H9 (cell line): Measurements from ENCODE around the gene ANAPC13. TPM values are rescaled to one million over a fixed set of nuclear protein-coding genes. Genes with fewer than 3 reads are reported as not detected.

ENCODE experiments used
- DNase-seq: peaks from one replicate; pipeline ENCODE4 v3.0.0-alpha.2; 2017
- H2AFZ ChIP-seq: one replicate; pipeline ENCODE4 v1.6.1; 2013; ENCODE audit warnings: mild to moderate bottlenecking, low read length, control low read depth, moderate library complexity
- H2AK5ac ChIP-seq: 2 replicates; pipeline ENCODE4 v1.6.1; 2013; ENCODE audit warnings: low read length, control low read depth, mixed read lengths; ENCODE audit not compliant: insufficient read length
- H2BK120ac ChIP-seq: one replicate; pipeline ENCODE4 v1.6.1; 2013; ENCODE audit warnings: low read depth, mild to moderate bottlenecking, low read length, control low read depth, inconsistent platforms; ENCODE audit not compliant: poor library complexity, severe bottlenecking
- H2BK12ac ChIP-seq: 2 replicates; pipeline ENCODE4 v1.6.1; 2013; ENCODE audit warnings: low read length, control low read depth, mixed read lengths, low read depth; ENCODE audit not compliant: insufficient read length
- H2BK15ac ChIP-seq: 2 replicates; pipeline ENCODE4 v1.6.1; 2013; ENCODE audit warnings: low read depth, low read length, control low read depth
- H2BK20ac ChIP-seq: one replicate; pipeline ENCODE4 v1.6.1; 2013; ENCODE audit warnings: low read depth, mild to moderate bottlenecking, low read length, control low read depth, inconsistent platforms; ENCODE audit not compliant: poor library complexity, severe bottlenecking
- H2BK5ac ChIP-seq: 2 replicates; pipeline ENCODE4 v1.6.1; 2013; ENCODE audit warnings: low read length, control low read depth, mixed read lengths; ENCODE audit not compliant: insufficient read length
- H3K14ac ChIP-seq: 2 replicates; pipeline ENCODE4 v1.6.1; 2013; ENCODE audit warnings: low read length, control low read depth; ENCODE audit not compliant: insufficient read depth
- H3K18ac ChIP-seq: 2 replicates; pipeline ENCODE4 v1.6.1; 2013; ENCODE audit warnings: low read depth, mild to moderate bottlenecking, mixed read lengths, low read length, control low read depth; ENCODE audit not compliant: insufficient read length
- H3K23ac ChIP-seq: 2 replicates; pipeline ENCODE4 v1.6.1; 2013; ENCODE audit warnings: low read length, control low read depth, mixed read lengths, low read depth; ENCODE audit not compliant: insufficient read length
- H3K23me2 ChIP-seq: 2 replicates; pipeline ENCODE4 v1.6.1; 2013; ENCODE audit warnings: low read depth, mild to moderate bottlenecking, mixed read lengths, low read length, control low read depth; ENCODE audit not compliant: insufficient read length, poor library complexity, severe bottlenecking
- H3K27ac ChIP-seq: 2 replicates; pipeline ENCODE4 v1.5.1; 2013; ENCODE audit warnings: low read length, control low read depth, mixed read lengths, low read depth; ENCODE audit not compliant: insufficient read length
- H3K27me3 ChIP-seq: 2 replicates; pipeline ENCODE4 v1.6.1; 2013; ENCODE audit warnings: low read length, control low read depth, inconsistent platforms; ENCODE audit not compliant: insufficient read depth
- H3K4ac ChIP-seq: 2 replicates; pipeline ENCODE4 v1.6.1; 2013; ENCODE audit warnings: low read depth, mild to moderate bottlenecking, control low read depth, inconsistent platforms, low read length, moderate library complexity
- H3K4me1 ChIP-seq: 2 replicates; pipeline ENCODE4 v1.6.1; 2013; ENCODE audit warnings: low read length, control low read depth, inconsistent platforms; ENCODE audit not compliant: insufficient read depth
- H3K4me2 ChIP-seq: 2 replicates; pipeline ENCODE4 v1.6.1; 2013; ENCODE audit warnings: low read length, control low read depth, mixed read lengths; ENCODE audit not compliant: insufficient read length, insufficient read depth
- H3K56ac ChIP-seq: 2 replicates; pipeline ENCODE4 v1.6.1; 2013; ENCODE audit warnings: low read depth, mild to moderate bottlenecking, mixed read lengths, low read length, control low read depth; ENCODE audit not compliant: insufficient read length
- H3K79me1 ChIP-seq: 2 replicates; pipeline ENCODE4 v1.6.1; 2013; ENCODE audit warnings: low read depth, mild to moderate bottlenecking, moderate library complexity, low read length, control low read depth, inconsistent platforms; ENCODE audit not compliant: insufficient read depth, poor library complexity, severe bottlenecking
- H3K79me2 ChIP-seq: 2 replicates; pipeline ENCODE4 v1.6.1; 2013; ENCODE audit warnings: low read length, control low read depth, inconsistent platforms; ENCODE audit not compliant: insufficient read depth
- H3K9ac ChIP-seq: 2 replicates; pipeline ENCODE4 v1.6.1; 2013; ENCODE audit warnings: low read length, control low read depth, mixed read lengths; ENCODE audit not compliant: insufficient read length; ENCODE audit errors: extremely low read depth
- H3K9me3 ChIP-seq: one replicate; pipeline ENCODE4 v1.6.1; 2013; ENCODE audit warnings: low read depth, low read length, inconsistent platforms; ENCODE audit not compliant: control insufficient read depth
- H3T11ph ChIP-seq: one replicate; pipeline ENCODE4 v1.6.1; 2013; ENCODE audit warnings: mild to moderate bottlenecking, low read length, control low read depth, inconsistent platforms
- H4K20me1 ChIP-seq: one replicate; pipeline ENCODE4 v1.6.1; 2013; ENCODE audit not compliant: control insufficient read depth, insufficient read length, insufficient read depth
- H4K5ac ChIP-seq: 2 replicates; pipeline ENCODE4 v1.6.1; 2013; ENCODE audit warnings: low read depth, mild to moderate bottlenecking, mixed read lengths, low read length, control low read depth; ENCODE audit not compliant: insufficient read length
- H4K8ac ChIP-seq: replicated peaks from 2 replicates; pipeline ENCODE4 v1.6.1; 2013; ENCODE audit warnings: low read length, control low read depth, mixed read lengths, low read depth; ENCODE audit not compliant: insufficient read length
- H4K91ac ChIP-seq: 2 replicates; pipeline ENCODE4 v1.6.1; 2013; ENCODE audit warnings: low read depth, mild to moderate bottlenecking, moderate library complexity, mixed read lengths, low read length, control low read depth; ENCODE audit not compliant: insufficient read length
- H3K27ac Mint-ChIP-seq, 3 experiments: 2 replicates in 2 of 3; 3 replicates in 1 of 3; pipeline ENCODE4 v1.8.0; 2020 to 2021; ENCODE audit warnings: mixed read lengths in 3 of 3, mild to moderate bottlenecking in 1 of 3, moderate library complexity in 1 of 3
- H3K27me3 Mint-ChIP-seq: 2 replicates; pipeline ENCODE4 v1.8.0; 2021; ENCODE audit warnings: low read depth, mild to moderate bottlenecking, moderate library complexity, mixed read lengths
- H3K36me3 Mint-ChIP-seq, 3 experiments: 2 replicates in 2 of 3; 3 replicates in 1 of 3; pipeline ENCODE4 v1.8.0; 2020 to 2021; ENCODE audit warnings: low read depth in 3 of 3, mixed read lengths in 3 of 3; ENCODE audit not compliant: insufficient read depth in 1 of 3
- H3K4me1 Mint-ChIP-seq, 2 experiments: 2 replicates each; pipeline ENCODE4 v1.8.0; 2020; ENCODE audit warnings: mixed read lengths in 2 of 2
- H3K4me3 Mint-ChIP-seq, 2 experiments: 2 replicates in 1 of 2; 3 replicates in 1 of 2; pipeline ENCODE4 v1.8.0; 2020 to 2021; ENCODE audit warnings: mild to moderate bottlenecking in 2 of 2, mixed read lengths in 2 of 2, moderate library complexity in 1 of 2
- H3K9me3 Mint-ChIP-seq, 2 experiments: 2 replicates in 1 of 2; 3 replicates in 1 of 2; pipeline ENCODE4 v1.8.0; 2020; ENCODE audit warnings: mild to moderate bottlenecking in 2 of 2, mixed read lengths in 2 of 2, moderate library complexity in 1 of 2
- WGBS: extraction: QIAGEN DNeasy Blood & Tissue Kit; methylation state at CpG from one replicate; pipeline ENCODE4 v1.1.7; 2013; ENCODE audit warnings: missing lambda C conversion rate, low lambda C conversion rate, mixed read lengths; ENCODE audit not compliant: insufficient read length; ENCODE audit errors: extremely low coverage; 5-methylcytosine and 5-hydroxymethylcytosine counted together
- total RNA-seq: library from RNA; stranded (reverse); gene quantifications from 2 replicates; pipeline ENCODE4 v1.2.1, GENCODE V29; 2021
- TF ChIP-seq, protein P1 (sequence below): fragments of 200-600 bp; sonication (generic); conservative IDR thresholded peaks from 3 replicates; pipeline ENCODE4 v1.8.0; 2021; ENCODE audit warnings: antibody characterized with exemption, mild to moderate bottlenecking

Gene ANAPC13
- total RNA-seq, 1 experiment from 2014 or later: 42.8 TPM

GRCh38 chr3:134527037-134527436 lies 41.3 kb upstream of the ANAPC13 start:
- H3K27me3 ChIP-seq: no peaks in the 10 kb centered on the region
- peaks cover 3% of the 10 kb centered on the region; the same call in 1 of the 2 replicates for H3K27me3 Mint-ChIP-seq
- H2AK5ac ChIP-seq: no peak overlapping the region

More at GRCh38 chr3:134527037-134527436, 41.3 kb upstream of the ANAPC13 start:
- Histone ChIP-seq H4K8ac (no peak overlapping the region), H4K20me1 (no peaks in the 10 kb centered on the region), H3K9me3 (no peaks in the 10 kb centered on the region), H2BK15ac (no peak overlapping the region), H3K4me1 (peaks cover 3% of the 10 kb centered on the region; the same call in 1 of the 2 replicates), H3K56ac (no peak overlapping the region), H2BK120ac (no peak overlapping the region), H4K5ac (no peak overlapping the region), H3K79me1 (no peaks in the 10 kb centered on the region), H3K23ac (no peak overlapping the region), H2BK5ac (no peak overlapping the region), H2BK12ac (no peak overlapping the region), H3K14ac (no peak overlapping the region; the same call in 1 of the 2 replicates), H2BK20ac (no peak overlapping the region), H4K91ac (no peak overlapping the region), H3K4me2 (no peak overlapping the region), H3K4ac (no peak overlapping the region), H3T11ph (no peak overlapping the region), H3K79me2 (no peaks in the 10 kb centered on the region), H3K18ac (no peak overlapping the region), H2AFZ (no peak overlapping the region), H3K23me2 (no peaks in the 10 kb centered on the region), H3K27ac (no peak overlapping the region), H3K9ac (no peak overlapping the region)
- Mint-ChIP-seq H3K36me3 (peaks cover 33 to 42% (median 35%) of the 10 kb centered on the region in 3 experiments), H3K4me1 (peaks cover 2 to 6% of the 10 kb centered on the region in 2 experiments), H3K9me3 (peaks cover 32 to 35% of the 10 kb centered on the region in 2 experiments), H3K27ac (no peak overlapping the region; a peak in 1 of 7 replicates), H3K4me3 (no peak overlapping the region)
- DNase-seq: peak; percentile 67
- TF ChIP-seq, protein P1, sequence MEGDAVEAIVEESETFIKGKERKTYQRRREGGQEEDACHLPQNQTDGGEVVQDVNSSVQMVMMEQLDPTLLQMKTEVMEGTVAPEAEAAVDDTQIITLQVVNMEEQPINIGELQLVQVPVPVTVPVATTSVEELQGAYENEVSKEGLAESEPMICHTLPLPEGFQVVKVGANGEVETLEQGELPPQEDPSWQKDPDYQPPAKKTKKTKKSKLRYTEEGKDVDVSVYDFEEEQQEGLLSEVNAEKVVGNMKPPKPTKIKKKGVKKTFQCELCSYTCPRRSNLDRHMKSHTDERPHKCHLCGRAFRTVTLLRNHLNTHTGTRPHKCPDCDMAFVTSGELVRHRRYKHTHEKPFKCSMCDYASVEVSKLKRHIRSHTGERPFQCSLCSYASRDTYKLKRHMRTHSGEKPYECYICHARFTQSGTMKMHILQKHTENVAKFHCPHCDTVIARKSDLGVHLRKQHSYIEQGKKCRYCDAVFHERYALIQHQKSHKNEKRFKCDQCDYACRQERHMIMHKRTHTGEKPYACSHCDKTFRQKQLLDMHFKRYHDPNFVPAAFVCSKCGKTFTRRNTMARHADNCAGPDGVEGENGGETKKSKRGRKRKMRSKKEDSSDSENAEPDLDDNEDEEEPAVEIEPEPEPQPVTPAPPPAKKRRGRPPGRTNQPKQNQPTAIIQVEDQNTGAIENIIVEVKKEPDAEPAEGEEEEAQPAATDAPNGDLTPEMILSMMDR: peak; percentile 71
- no CpG with 5 or more reads among the region's 4 CpGs for WGBS
